ENCODE results near the gene PLCH1.
A peak's percentile ranks its signal among the peaks of the same experiment; 100 is the strongest.

The PLCH1 gene

DNA sequence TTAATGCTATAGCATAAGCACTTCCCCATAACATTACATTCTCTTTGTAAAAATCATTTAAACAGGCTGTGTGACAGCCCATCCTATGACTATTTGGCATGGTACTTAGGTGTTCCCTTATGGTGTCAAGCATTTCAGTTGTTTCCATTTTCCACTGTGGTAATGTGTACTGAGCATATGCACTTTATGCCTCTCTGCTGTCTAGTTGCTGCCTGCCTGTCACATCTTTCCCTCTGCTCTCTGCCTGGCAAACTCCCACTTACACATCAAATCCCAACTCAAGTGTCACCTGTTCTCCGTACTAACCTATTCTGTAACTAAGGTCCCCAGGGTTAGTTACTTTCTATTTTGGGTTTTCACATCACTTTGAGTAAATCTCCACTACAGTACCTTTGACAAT is 367.0 kb downstream of the PLCH1 start:
- no peak for DNase-seq (ENCODE audit: low spot score)

DNA sequence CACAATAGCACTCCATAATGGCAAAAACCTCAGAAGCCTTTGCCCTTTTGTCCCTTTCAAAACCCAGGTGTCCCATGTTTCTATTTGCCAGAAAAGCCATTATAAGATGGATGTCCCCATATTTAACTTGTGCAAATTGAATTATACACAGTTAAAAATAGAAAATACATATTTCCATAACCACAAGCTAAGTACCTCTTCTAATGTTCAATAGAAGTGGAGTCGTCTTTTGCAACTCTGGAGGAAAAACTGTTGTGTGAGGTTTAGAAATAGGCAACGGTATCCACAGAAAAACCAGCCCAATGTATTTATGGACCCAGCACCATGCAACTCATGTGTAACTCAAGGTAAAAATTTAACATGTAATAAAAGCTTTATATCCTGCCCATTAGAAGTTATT is 367.8 kb downstream of the PLCH1 start:
- no peak for DNase-seq (ENCODE audit: low spot score)

- no peak for DNase-seq (ENCODE audit: low spot score)
These were observed 372.6 kb downstream of the PLCH1 start for GRCh38 chr3:155372281-155372680.

- no peak for DNase-seq (ENCODE audit: low spot score)
These were observed 373.9 kb downstream of the PLCH1 start for GRCh38 chr3:155370764-155371503.

GRCh38 chr3:155370198-155370597 is 374.7 kb downstream of the PLCH1 start:
- no peak for DNase-seq (ENCODE audit: low spot score)

DNA sequence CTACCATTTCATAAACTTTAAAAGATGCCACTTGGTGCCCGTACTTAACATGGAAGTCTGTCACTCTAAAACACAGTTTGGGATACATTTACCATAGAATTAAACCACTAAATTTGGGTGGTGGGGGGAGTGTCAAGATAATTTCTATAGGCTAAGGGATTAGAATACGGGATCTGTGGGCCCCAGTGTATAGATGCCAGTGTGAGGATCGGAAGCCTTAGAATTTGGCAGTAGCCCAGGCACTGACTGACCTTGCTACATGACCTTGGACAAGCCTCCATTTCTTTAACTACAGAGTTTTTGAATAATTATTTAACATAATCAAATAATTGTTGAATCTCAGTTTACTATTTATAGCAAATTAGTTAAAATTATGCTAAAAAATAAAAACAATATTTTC is 375.1 kb downstream of the PLCH1 start:
- no peak for DNase-seq (ENCODE audit: low spot score)

DNA sequence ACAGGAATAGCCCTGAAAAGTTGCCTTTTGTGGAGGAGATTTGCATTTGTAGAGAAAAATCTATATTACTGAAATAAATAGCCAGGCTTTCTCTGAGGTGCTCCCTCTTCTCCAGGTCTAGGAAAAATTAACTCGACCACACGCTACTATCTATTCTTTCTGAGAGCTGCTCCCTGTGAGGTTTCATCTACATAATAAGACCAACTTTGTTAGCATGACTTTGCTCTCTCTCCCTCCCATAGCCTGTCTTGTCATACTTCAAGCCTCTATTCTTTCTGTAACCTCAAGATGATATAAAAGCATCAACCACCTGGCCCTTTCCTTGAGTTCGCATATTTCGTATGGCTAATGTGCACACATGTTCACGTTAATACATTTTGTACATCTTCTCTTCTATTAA is 375.6 kb downstream of the PLCH1 start:
- no peak for DNase-seq (ENCODE audit: low spot score)

DNA sequence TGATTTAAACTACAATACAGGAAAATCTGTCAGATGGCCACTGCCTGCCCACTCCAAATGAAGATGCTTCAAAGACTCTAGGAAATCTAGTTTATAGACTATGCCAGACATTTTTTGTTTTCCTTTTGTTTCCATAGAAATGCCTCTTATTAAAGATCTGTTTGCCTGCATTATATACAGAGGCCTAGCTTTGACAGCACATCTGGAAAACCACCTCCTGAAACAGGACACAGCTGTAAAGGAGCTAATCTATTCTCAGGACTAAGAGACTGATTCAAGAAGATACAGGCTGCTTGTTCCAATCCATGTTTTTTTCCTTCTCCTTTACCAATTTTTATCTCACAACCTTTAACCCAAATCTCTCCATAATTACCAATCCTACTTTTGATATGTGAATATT is 376.1 kb downstream of the PLCH1 start:
- no peak for DNase-seq (ENCODE audit: low spot score)

GRCh38 chr3:155367506-155367905 is 377.4 kb downstream of the PLCH1 start:
- no peak for DNase-seq (ENCODE audit: low spot score)

DNA sequence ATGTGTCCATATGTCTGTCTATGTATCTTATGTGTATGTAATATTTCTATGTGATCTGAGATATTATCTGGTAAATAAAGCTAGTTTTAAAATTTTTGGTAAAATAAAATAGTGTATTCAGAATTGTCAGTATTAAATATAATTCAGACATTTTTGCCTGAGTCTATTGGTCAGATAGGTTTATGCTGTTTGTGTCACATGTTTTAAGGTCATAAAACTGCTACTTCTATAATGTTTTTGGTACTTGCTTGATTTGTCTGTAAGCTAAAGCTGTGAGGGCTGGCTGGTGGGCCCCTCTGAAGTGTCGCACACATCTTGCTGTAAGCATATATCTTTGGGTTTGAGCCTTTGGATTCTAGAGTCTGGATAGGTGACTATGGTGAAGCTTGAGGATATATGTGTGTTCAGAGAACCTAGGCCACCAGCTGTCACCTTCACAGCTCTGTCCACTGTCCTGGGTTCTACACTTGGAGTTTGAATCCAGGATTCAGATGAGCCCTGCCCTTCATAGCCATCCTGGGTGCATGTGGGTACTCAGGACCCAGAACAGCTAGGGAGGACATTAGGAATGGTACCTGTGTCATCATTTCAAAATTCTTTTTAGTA is 379.6 kb downstream of the PLCH1 start:
- DNase-seq (ENCODE audit: low spot score), result no peak

GRCh38 chr3:155364492-155364891 is 380.4 kb downstream of the PLCH1 start:
- no peak for DNase-seq (ENCODE audit: low spot score)

GRCh38 chr3:155363690-155364070 is 381.2 kb downstream of the PLCH1 start:
- DNase-seq (ENCODE audit: low spot score), result no peak

- no peak for DNase-seq (ENCODE audit: low spot score)
These were observed 381.8 kb downstream of the PLCH1 start for GRCh38 chr3:155362808-155363689.

GRCh38 chr3:155360281-155360680 is 384.6 kb downstream of the PLCH1 start:
- DNase-seq (ENCODE audit: low spot score), result no peak

DNA sequence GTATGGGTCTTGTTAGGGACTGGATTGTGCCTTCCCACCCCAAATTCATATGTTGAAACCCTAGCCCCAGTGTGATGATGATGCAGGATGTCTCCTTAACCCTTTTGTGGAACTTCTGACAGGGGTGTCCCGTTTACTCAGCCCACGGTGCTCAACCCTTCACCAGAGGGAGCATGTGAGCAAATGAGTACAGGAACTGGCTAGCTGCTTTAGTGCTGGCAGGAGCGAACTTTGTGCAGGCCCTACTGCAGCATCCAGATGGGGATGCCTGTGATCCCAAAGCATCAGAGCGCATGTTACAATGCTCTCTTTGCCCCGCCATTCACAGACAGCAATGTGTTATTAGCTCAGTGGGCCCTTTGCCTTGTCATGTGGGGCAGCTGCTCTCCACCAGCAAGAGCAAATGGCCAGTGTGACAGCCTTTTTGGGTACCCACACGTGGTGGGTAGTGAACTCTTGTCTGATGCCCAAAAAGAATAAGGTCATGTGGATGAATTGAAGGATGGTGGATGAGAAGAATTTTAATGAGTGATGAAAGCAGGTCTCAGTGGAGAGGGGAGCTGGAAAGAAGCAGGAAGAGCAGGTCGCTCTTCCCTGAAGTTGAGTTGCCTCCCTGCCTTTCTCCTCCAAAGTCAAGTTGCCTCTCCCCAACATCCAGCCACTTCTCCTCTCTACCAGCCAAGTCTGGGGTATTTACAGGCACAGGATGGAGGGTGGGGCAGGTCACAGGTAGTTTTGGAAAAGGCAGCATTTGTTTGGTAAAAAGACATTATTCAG is 388.1 kb downstream of the PLCH1 start:
- DNase-seq (ENCODE audit: low spot score), result no peak

GRCh38 chr3:155354658-155355057 is 390.2 kb downstream of the PLCH1 start:
- DNase-seq (ENCODE audit: low spot score), result no peak

DNA sequence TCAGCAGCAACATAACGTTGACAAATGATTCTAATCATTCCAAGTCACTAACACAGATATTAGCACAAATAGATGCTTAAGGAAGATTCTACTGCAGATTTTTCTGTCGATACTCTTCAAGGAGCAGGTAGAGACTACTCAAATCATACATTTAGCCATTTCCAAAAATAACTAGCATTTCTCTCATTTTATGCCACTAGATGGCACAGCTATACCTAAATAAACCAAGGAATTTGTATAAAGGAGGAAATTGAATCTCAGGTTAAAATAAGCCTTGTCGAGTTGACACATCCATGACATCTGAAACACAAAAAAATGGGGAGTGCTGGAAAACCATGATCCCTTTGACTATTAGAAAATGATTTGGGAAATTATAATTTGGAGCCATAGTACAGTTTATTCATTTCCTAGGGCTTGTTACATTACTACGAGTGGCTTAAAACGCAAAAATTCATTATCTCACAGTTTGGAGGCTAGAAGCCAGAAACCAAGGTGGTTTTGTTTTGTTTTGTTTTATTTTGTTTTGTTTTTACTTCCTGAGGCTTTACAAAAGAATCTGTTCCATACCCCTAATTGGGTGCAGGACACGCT is 391.9 kb downstream of the PLCH1 start:
- peak; percentile 30 for DNase-seq (ENCODE audit: low spot score)

- no peak for DNase-seq (ENCODE audit: low spot score)
These were observed 394.3 kb downstream of the PLCH1 start for GRCh38 chr3:155350571-155350970.

DNA sequence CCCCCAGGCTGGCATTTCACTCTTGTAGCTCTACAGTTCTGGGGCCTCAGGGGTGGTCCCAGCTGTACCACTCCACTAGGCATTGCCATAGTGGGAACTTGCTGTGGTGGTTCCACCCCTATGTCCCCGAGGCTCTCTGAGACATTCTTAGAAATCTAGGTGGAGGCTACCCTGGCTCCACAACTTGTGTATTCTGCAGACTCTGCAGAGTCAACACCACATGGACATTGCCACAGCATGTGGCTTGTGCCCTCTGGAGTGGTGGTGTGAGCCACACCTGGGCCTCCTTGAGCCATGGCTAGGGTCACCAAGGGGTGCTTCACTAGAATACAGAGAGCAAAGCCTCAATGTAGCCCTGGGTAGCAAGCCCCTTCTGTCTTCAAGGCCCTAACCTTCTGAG is 397.0 kb downstream of the PLCH1 start:
- DNase-seq (ENCODE audit: low spot score), result no peak

DNA sequence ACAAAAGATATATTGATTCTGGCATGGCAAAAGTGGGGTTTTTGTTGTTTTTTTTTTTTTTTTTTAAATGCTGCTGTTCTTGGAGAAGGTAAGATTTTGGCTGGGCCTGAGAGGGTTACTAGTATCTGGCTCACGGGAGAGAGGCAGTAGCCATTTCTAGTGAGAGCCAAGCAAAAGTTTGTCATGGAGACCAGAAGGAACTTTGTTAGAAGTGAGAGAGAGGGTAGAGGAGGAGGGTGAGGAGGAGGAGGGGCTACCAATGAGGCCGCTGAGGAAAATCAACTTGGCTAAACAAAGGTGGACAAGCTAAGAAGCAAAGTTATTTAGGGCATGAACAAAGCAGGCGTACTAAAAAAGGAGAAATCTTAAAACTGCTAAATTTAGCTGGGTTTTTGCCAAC is 402.5 kb downstream of the PLCH1 start:
- no peak for DNase-seq (ENCODE audit: low spot score)

DNA sequence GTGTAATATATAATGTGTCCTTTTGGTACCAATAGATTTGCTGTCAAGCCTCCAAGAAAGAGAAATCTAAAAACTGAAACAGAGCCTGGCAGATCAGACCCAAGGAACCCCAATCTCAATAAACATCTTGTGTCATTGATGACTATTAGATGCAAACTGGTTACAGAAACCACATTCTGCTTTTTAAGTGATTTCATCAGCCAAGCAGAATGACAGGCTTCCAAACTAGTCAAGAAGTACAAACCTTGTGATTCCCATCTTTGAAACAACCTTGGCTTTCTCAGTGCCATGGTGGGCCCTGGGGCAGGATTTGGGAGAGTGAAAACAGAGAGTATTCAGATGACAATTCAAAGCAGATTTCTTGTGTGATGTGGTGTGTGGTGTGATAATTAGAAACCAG is 405.8 kb downstream of the PLCH1 start:
- DNase-seq (ENCODE audit: low spot score), result no peak

Data from germinal center (tissue), 1 donor.